ENCODE results near the gene TMEM263. TPM values are rescaled to one million over a fixed set of nuclear protein-coding genes. Genes with fewer than 3 reads are reported as not detected.

Gene TMEM263
- total and polyA plus RNA-seq, 9 of the 15 experiments (the other 6 are each of a cell fraction or from before 2014, with no cell fraction given), result 12.6 to 36.7 (median 24.4) TPM

DNA sequence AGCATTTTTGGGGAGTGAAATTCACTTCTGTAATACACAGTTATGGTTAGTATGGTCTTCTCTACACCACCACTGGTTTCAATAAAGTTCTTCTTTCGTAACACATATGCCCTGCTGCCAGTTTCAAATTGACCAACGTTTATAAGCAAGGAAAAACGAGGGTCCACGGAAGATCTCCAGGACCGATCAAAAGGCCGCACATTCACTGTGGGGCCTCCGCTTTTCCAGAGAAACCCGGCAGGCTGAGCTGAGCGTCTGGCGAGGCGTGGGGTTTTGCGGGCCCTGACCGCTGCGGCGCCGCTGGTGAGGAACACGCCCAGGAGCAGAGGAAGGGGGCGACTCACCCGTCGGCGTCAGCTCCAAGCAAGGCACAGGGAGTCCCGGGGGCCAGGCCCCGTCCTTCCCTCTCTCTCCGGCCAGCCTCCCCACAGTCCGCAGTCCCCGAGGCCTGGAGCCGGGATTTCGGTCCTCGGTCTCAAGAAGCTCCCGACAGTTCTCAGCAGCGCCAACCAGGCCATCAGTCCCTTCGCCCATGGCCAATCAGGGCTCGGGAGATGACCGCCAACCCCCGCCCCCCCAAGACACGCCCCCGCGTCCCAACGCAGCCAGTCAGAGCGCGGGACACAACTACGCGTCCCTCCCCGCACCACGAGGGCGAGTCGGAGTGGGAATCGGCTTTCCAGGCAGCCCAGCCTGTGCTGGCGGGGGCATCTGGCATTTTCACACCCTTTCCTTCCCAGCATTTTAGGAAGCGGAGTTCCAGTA, 31.1 kb downstream of the TMEM263 start, which contains the start of gene MTERF2 (continued):
- TF ChIP-seq, protein P1, sequence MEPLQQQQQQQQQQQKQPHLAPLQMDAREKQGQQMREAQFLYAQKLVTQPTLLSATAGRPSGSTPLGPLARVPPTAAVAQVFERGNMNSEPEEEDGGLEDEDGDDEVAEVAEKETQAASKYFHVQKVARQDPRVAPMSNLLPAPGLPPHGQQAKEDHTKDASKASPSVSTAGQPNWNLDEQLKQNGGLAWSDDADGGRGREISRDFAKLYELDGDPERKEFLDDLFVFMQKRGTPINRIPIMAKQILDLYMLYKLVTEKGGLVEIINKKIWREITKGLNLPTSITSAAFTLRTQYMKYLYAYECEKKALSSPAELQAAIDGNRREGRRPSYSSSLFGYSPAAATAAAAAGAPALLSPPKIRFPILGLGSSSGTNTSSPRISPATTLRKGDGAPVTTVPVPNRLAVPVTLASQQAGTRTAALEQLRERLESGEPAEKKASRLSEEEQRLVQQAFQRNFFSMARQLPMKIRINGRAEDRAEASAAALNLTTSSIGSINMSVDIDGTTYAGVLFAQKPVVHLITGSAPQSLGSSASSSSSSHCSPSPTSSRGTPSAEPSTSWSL (CRISPR knock-in tag; IDR thresholded peaks at IDR 0.05; ENCODE audit: borderline replicate concordance), result no peak
- TF ChIP-seq ZNF785 (CRISPR knock-in tag; IDR thresholded peaks at IDR 0.05) (no peak), MYBL2 (IDR thresholded peaks at IDR 0.05; ENCODE audit: low read depth) (no peak), MYBL2 (CRISPR knock-in tag; IDR thresholded peaks at IDR 0.05; ENCODE audit: borderline replicate concordance) (no peak), ZNF23 (CRISPR knock-in tag; IDR thresholded peaks at IDR 0.05) (no peak), SRSF3 (IDR thresholded peaks at IDR 0.05; ENCODE audit: insufficient read depth, low read length) (no peak), CBX3 (IDR thresholded peaks at IDR 0.05; ENCODE audit: borderline replicate concordance in 1 of 2, low read length in 2 of 2) (peak in 1 of 2 experiments; percentile 57; a peak in 1 of 3 replicates), NCOR1 (IDR thresholded peaks at IDR 0.05) (no peak), LEF1 (IDR thresholded peaks at IDR 0.05) (no peak), ZNF444 (CRISPR knock-in tag; IDR thresholded peaks at IDR 0.05) (no peak), ZNF354B (CRISPR knock-in tag; IDR thresholded peaks at IDR 0.05) (no peak), TCF7L2 (IDR thresholded peaks at IDR 0.05; ENCODE audit: low read depth, low read length) (no peak), BCOR (IDR thresholded peaks at IDR 0.05) (peak; percentile 19; the same call in 1 of the 2 replicates), TAF1 (IDR thresholded peaks at IDR 0.05; ENCODE audit: control insufficient read depth, extremely low read depth, insufficient read depth, low read length, severe bottlenecking) (peak; percentile 54)
- TF ChIP-seq, protein P2, sequence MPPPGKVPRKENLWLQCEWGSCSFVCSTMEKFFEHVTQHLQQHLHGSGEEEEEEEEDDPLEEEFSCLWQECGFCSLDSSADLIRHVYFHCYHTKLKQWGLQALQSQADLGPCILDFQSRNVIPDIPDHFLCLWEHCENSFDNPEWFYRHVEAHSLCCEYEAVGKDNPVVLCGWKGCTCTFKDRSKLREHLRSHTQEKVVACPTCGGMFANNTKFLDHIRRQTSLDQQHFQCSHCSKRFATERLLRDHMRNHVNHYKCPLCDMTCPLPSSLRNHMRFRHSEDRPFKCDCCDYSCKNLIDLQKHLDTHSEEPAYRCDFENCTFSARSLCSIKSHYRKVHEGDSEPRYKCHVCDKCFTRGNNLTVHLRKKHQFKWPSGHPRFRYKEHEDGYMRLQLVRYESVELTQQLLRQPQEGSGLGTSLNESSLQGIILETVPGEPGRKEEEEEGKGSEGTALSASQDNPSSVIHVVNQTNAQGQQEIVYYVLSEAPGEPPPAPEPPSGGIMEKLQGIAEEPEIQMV (tag; conservative IDR thresholded peaks at IDR 0.05; ENCODE audit: low read depth), result no peak
- TF ChIP-seq, protein P3, sequence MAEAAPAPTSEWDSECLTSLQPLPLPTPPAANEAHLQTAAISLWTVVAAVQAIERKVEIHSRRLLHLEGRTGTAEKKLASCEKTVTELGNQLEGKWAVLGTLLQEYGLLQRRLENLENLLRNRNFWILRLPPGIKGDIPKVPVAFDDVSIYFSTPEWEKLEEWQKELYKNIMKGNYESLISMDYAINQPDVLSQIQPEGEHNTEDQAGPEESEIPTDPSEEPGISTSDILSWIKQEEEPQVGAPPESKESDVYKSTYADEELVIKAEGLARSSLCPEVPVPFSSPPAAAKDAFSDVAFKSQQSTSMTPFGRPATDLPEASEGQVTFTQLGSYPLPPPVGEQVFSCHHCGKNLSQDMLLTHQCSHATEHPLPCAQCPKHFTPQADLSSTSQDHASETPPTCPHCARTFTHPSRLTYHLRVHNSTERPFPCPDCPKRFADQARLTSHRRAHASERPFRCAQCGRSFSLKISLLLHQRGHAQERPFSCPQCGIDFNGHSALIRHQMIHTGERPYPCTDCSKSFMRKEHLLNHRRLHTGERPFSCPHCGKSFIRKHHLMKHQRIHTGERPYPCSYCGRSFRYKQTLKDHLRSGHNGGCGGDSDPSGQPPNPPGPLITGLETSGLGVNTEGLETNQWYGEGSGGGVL (CRISPR knock-in tag; IDR thresholded peaks at IDR 0.05), result no peak
- TF ChIP-seq, protein P4, sequence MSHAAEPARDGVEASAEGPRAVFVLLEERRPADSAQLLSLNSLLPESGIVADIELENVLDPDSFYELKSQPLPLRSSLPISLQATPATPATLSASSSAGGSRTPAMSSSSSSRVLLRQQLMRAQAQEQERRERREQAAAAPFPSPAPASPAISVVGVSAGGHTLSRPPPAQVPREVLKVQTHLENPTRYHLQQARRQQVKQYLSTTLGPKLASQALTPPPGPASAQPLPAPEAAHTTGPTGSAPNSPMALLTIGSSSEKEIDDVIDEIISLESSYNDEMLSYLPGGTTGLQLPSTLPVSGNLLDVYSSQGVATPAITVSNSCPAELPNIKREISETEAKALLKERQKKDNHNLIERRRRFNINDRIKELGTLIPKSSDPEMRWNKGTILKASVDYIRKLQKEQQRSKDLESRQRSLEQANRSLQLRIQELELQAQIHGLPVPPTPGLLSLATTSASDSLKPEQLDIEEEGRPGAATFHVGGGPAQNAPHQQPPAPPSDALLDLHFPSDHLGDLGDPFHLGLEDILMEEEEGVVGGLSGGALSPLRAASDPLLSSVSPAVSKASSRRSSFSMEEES (CRISPR knock-in tag; IDR thresholded peaks at IDR 0.05), result no peak
- TF ChIP-seq, protein P5, sequence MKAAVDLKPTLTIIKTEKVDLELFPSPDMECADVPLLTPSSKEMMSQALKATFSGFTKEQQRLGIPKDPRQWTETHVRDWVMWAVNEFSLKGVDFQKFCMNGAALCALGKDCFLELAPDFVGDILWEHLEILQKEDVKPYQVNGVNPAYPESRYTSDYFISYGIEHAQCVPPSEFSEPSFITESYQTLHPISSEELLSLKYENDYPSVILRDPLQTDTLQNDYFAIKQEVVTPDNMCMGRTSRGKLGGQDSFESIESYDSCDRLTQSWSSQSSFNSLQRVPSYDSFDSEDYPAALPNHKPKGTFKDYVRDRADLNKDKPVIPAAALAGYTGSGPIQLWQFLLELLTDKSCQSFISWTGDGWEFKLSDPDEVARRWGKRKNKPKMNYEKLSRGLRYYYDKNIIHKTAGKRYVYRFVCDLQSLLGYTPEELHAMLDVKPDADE (conservative IDR thresholded peaks at IDR 0.05; ENCODE audit: control insufficient read depth, low read depth, low read length), result no peak
